Mammary epithelial cell (primary cell): Measurements from ENCODE around the gene PARVA.

ENCODE experiments used
- EZH2 ChIP-seq: IDR thresholded peaks from 2 replicates; pipeline ENCODE4 v1.6.1; 2012; ENCODE audit warnings: low read length, inconsistent platforms, borderline replicate concordance
- TF ChIP-seq, protein P1 (sequence below), 2 donors: IDR thresholded peaks in 1 of 2; conservative IDR thresholded peaks in 1 of 2; 2 replicates each; pipeline ENCODE4 v1.5.1; 2011 to 2012; ENCODE audit warnings: inconsistent platforms in 2 of 2, low read length in 2 of 2, mild to moderate bottlenecking in 2 of 2, control low read depth in 1 of 2, low read depth in 1 of 2; ENCODE audit not compliant: insufficient read depth in 1 of 2; ENCODE audit errors: extremely low read depth in 1 of 2

- TF ChIP-seq, protein P1, sequence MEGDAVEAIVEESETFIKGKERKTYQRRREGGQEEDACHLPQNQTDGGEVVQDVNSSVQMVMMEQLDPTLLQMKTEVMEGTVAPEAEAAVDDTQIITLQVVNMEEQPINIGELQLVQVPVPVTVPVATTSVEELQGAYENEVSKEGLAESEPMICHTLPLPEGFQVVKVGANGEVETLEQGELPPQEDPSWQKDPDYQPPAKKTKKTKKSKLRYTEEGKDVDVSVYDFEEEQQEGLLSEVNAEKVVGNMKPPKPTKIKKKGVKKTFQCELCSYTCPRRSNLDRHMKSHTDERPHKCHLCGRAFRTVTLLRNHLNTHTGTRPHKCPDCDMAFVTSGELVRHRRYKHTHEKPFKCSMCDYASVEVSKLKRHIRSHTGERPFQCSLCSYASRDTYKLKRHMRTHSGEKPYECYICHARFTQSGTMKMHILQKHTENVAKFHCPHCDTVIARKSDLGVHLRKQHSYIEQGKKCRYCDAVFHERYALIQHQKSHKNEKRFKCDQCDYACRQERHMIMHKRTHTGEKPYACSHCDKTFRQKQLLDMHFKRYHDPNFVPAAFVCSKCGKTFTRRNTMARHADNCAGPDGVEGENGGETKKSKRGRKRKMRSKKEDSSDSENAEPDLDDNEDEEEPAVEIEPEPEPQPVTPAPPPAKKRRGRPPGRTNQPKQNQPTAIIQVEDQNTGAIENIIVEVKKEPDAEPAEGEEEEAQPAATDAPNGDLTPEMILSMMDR (conservative IDR thresholded peaks at IDR 0.05 in 1 of 2, IDR thresholded peaks at IDR 0.05 in 1 of 2; ENCODE audit: extremely low read depth in 1 of 2, insufficient read depth in 1 of 2, low read depth in 1 of 2, low read length in 2 of 2) = no peak
- no peak for TF ChIP-seq EZH2
Measured at GRCh38 chr11:12473381-12473780, 96.0 kb downstream of the PARVA start.
